ENCODE data around the gene C22orf39. TPM values are rescaled to one million over a fixed set of nuclear protein-coding genes. Genes with fewer than 3 reads are reported as not detected.
"Not testable (repeated sequence)": the region's sequence is repeated elsewhere in the genome, so short reads cannot be mapped to it uniquely, and the experiment has no call there.

C22orf39 gene
- total RNA-seq, 4 donors from 2014 or later, result 66.9 to 90.0 (median 83.1) TPM

DNA sequence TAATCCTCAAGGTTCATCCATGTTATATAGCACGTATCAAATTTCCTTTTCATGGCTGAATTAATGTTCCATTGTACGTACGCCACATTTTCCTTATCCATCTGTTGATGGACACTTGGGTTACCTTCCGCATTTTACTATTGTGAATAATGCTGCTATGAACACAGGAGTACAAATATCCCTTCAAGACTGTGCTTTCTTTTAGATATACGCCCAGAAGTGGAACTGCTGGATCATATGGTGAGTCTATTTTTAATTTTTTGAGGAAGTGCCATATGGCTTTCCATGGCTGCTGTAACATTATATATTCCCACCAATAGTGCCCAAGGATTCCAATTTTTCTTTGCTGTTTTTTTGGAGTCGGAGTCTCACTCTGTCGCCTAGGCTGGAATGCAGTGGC is 9.2 kb downstream of the C22orf39 start:
- no peak for DNase-seq
- Histone ChIP-seq H3K9me3 (no peaks in the 10 kb centered on the region), H3K4me3 (replicated peaks in 1 of 3) (no peak overlapping the region), H3K27ac (no peak overlapping the region), H3K4me1 (peaks cover 3 to 5% of the 10 kb centered on the region in 2 donors), H3K27me3 (no peaks in the 10 kb centered on the region), H3K36me3 (peaks cover 0 to 15% of the 10 kb centered on the region in 2 donors)
- 88% methylated on average over 7 of the region's 7 CpGs for WGBS, 2 donors
- TF ChIP-seq CTCF (IDR thresholded peaks at IDR 0.05) (no peak), POLR2A (IDR thresholded peaks at IDR 0.05) (no peak)
- intact Hi-C loops (cut with DNase I), result loop anchor here (10.0 kb wide), 2 partner anchors 83 to 293 kb away; partner anchors contain the start of gene ESS2

DNA sequence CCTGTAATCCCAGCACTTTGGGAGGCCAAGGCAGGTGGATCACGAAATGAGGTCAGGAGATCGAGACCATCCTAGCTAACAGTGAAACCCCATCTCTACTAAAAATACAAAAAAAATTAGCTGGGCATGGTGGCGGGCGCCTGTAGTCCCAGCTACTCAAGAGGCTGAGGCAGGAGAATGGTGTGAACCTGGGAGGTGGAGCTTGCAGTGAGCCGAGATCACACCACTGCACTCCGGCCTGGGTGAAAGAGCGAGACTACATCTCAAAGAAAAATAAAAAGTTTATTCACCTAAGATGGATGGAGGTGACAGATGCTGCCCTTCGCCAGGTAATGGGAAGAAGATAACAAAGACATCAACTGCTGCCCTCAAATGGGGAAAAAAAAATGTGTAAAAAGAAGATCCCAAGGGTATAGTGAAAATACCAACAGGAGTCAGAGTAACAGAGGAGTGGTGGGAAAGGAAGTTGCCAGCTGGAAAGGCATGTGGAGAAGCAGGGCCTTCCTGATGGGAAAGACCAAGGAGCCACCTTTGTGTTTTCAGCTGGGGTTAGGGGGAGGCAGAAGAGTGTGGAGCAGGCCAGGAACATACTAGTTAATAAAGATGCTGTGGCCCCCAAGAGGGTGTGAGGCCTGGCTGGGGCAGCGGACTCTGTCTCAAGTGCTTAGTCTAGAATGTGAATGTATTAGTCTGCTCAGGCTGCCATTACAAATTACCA is 10.9 kb downstream of the C22orf39 start:
- not testable (repeated sequence) for H3K4me1 ChIP-seq; H3K4me3 ChIP-seq (replicated peaks in 1 of 3); H3K27me3 ChIP-seq; H3K9me3 ChIP-seq; DNase-seq; H3K27ac ChIP-seq
- H3K36me3 ChIP-seq, result peaks cover 0 to 15% of the 10 kb centered on the region in 2 donors
- intact Hi-C loops (cut with DNase I), result loop anchor here (10.0 kb wide), 2 partner anchors 82 to 292 kb away; partner anchors contain the start of gene ESS2
- WGBS, 2 donors, result 92 to 93% methylated on average over 9 of the region's 9 CpGs

DNA sequence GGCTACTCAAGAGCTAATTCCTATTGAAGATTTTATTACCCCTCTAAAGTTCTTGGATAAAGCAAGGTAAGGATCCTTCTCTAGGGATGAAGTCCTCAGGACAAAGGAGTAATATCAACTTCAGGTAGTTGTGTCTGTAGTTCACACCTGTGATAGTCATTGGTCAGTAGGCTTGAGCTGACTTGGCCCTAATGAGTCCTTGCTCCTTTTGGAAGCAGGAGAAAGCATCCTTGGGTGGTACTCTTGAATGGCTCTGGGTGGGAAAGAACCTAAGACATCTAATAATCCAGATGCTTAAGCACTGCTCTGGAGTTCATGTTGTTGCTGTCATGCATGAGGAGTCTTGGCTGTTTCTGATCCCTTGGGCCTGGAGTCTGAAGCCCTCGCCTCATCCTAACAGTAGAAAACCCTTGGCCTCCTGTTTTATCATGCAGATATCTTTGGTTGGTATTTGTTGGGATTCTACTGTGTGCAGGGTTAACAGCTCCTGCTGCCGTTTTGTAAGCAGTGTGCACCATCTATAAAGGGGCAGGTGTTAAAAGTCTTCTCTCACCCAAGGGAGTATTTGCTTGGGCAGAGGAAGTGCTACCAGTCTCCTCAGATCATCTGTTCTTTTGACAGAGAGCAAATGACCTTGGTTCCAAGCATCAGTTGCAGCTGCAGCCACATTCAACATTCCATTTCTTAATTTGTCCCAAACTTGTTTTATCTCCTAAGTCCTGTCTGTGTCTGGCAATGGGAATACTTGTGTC is 12.5 kb downstream of the C22orf39 start:
- 72 to 82% methylated on average over 2 of the region's 2 CpGs for WGBS, 2 donors
- no peaks in the 10 kb centered on the region for H3K27me3 ChIP-seq
- TF ChIP-seq POLR2A (IDR thresholded peaks at IDR 0.05) (no peak), CTCF (IDR thresholded peaks at IDR 0.05) (no peak)
- H3K9me3 ChIP-seq, result no peaks in the 10 kb centered on the region
- peaks cover 12 to 13% of the 10 kb centered on the region in 2 donors for H3K4me1 ChIP-seq
- peaks cover 0 to 15% of the 10 kb centered on the region in 2 donors for H3K36me3 ChIP-seq
- no peak overlapping the region for H3K4me3 ChIP-seq (replicated peaks in 1 of 3)
- no peak for DNase-seq
- intact Hi-C loops (cut with DNase I), result loop anchor here (5.0 to 10.0 kb wide), 3 partner anchors 80 to 290 kb away; partner anchors contain the start of genes ESS2 and SLC25A1
- H3K27ac ChIP-seq, result peak overlapping the region in 2 of 3 donors; percentile 26 to 38

GRCh38 chr22:19434401-19434800 is 13.1 kb downstream of the C22orf39 start:
- Histone ChIP-seq H3K27me3 (no peaks in the 10 kb centered on the region), H3K9me3 (no peaks in the 10 kb centered on the region), H3K36me3 (peaks cover 0 to 15% of the 10 kb centered on the region in 2 donors), H3K4me3 (replicated peaks in 1 of 3) (no peak overlapping the region), H3K4me1 (peaks cover 16 to 18% of the 10 kb centered on the region in 2 donors), H3K27ac (no peak overlapping the region)
- intact Hi-C loops (cut with DNase I), result loop anchor here (5.0 to 10.0 kb wide), 3 partner anchors 80 to 290 kb away; partner anchors contain the start of genes ESS2 and SLC25A1
- 82% methylated on average over 7 of the region's 7 CpGs for WGBS, 2 donors
- TF ChIP-seq CTCF (IDR thresholded peaks at IDR 0.05), result no peak
- peak in 1 of 2 donors; percentile 27 for DNase-seq

DNA sequence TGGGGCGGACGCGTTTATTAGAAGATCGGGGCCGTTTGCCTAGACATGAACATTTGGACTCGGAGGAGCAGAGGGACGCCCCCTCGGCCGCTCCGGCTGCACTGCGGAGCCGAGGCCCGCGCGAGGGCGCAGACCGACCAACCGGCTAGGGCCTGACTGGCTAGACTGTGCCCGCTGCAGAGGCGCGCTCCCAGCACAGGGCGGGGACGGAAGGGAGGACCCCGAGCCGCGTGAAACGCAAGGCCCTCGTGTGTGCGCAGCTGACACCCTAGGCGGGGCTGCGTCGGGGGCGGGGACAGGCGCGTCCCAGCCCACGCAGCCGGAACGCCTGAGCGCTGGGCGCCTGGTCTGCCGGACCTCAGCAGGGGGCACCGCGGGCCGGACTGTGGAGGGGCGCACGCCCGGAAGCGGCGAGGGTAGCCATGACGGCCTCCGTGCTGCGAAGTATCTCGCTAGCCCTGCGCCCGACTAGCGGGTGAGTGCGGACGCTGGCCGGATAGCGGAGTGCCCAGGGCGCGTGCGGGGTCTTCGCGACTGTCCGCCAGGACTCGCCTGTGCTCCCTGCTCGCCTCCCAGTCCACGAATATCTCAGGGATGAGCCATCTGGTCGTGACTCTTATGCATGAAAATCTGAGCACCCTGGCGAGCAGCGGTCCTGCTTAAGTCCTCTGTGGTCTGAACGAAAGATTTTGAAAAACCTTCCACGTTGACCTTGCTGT is 15.2 kb downstream of the C22orf39 start, which contains the start of gene MRPL40:
Gene MRPL40 (plus strand): TSS at position 413 of the 719 bp plus-strand sequence. CDS start 10 bp downstream, at position 423.
- Histone ChIP-seq H3K27me3 (no peaks in the 10 kb centered on the region), H3K4me1 (peaks cover 35 to 39% of the 10 kb centered on the region in 2 donors), H3K36me3 (peaks cover 0 to 15% of the 10 kb centered on the region in 2 donors), H3K27ac (peak within 1 kb of the TSS; percentile 98 to 99 (median 99)), H3K9me3 (no peaks in the 10 kb centered on the region), H3K4me3 (replicated peaks in 1 of 3) (peak within 1 kb of the TSS; percentile 78 to 98 (median 91))
- peak; percentile 96 for DNase-seq
- 0 to 1% methylated on average over 5 to 10 of the region's 74 CpGs for WGBS, 2 donors
- intact Hi-C loops (cut with DNase I), result loop anchor here (5.0 to 10.0 kb wide), 3 partner anchors 77 to 287 kb away; partner anchors contain the start of genes ESS2 and SLC25A1
- TF ChIP-seq POLR2A (IDR thresholded peaks at IDR 0.05) (peak; percentile 73 to 94), CTCF (IDR thresholded peaks at IDR 0.05) (peak in 2 of 6 experiments; percentile 2 to 29)

All from thyroid gland (tissue), 4 donors.